Mammary epithelial cell (primary cell): ENCODE data around the gene PLCXD3.

Source experiments
- EZH2 ChIP-seq: IDR thresholded peaks from 2 replicates; pipeline ENCODE4 v1.6.1; 2012; ENCODE audit warnings: low read length, inconsistent platforms, borderline replicate concordance
- TF ChIP-seq, protein P1 (sequence below), 2 donors: IDR thresholded peaks in 1 of 2; conservative IDR thresholded peaks in 1 of 2; 2 replicates each; pipeline ENCODE4 v1.5.1; 2011 to 2012; ENCODE audit warnings: inconsistent platforms in 2 of 2, low read length in 2 of 2, mild to moderate bottlenecking in 2 of 2, control low read depth in 1 of 2, low read depth in 1 of 2; ENCODE audit not compliant: insufficient read depth in 1 of 2; ENCODE audit errors: extremely low read depth in 1 of 2

DNA sequence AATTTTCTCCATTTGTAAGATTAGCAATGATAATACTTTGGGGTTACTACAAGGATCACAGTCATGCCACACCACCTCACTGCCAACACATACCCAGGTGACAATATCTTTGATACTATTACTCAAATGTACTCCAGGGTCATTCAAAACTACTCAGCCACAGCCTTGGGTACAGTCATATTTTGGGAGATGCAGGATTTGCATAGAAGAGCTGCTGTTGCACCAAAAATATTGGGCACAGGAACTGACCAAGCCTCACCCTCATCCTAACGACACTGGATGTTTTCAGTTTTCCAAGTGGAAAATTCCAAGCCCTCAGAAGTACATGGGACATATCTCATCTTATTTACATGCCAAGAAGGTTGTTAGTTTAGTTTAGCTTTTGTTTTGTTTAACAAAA, 176.2 kb downstream of the PLCXD3 start:
- TF ChIP-seq, protein P1, sequence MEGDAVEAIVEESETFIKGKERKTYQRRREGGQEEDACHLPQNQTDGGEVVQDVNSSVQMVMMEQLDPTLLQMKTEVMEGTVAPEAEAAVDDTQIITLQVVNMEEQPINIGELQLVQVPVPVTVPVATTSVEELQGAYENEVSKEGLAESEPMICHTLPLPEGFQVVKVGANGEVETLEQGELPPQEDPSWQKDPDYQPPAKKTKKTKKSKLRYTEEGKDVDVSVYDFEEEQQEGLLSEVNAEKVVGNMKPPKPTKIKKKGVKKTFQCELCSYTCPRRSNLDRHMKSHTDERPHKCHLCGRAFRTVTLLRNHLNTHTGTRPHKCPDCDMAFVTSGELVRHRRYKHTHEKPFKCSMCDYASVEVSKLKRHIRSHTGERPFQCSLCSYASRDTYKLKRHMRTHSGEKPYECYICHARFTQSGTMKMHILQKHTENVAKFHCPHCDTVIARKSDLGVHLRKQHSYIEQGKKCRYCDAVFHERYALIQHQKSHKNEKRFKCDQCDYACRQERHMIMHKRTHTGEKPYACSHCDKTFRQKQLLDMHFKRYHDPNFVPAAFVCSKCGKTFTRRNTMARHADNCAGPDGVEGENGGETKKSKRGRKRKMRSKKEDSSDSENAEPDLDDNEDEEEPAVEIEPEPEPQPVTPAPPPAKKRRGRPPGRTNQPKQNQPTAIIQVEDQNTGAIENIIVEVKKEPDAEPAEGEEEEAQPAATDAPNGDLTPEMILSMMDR (conservative IDR thresholded peaks at IDR 0.05 in 1 of 2, IDR thresholded peaks at IDR 0.05 in 1 of 2; ENCODE audit: extremely low read depth in 1 of 2, insufficient read depth in 1 of 2, low read depth in 1 of 2, low read length in 2 of 2), result no peak
- no peak for TF ChIP-seq EZH2
